ENCODE results near the gene NBAS. TPM values are rescaled to one million over a fixed set of nuclear protein-coding genes. Genes with fewer than 3 reads are reported as not detected.

Gene NBAS
- total and polyA plus RNA-seq, 10 of the 15 experiments (the other 5 are each of a cell fraction or from before 2014, with no cell fraction given) = 4.3 to 32.7 (median 20.8) TPM

DNA sequence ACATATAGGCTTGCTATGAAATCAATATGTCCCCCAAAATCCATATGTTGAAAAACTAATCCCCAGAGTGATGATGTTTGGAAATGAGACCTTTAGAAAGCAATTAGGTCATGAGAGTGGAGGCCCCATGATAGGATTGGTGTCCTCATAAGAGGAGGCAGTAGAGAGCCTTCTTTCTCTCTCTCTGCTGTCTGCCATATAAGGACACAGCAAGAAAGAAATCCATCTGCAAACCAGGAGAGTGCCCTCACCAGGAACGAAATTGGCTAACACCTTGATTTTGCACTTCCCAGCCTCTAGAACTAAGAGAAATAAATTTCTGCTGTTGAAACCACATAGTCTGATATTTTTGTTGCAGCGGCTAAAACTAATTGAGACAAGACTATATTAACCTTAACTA is 89.5 kb downstream of the NBAS start:
- in situ Hi-C loops (cut with MboI) (no loop called here), intact Hi-C loops (cut with micrococcal nuclease; ENCODE audit: unreplicated experiment) (no loop called here)
- Histone ChIP-seq H3K36me3 (ENCODE audit: control insufficient read depth in 2 of 2, insufficient read depth in 2 of 2, low read length in 1 of 2) (no peaks in the 10 kb centered on the region; a peak in 2 of 4 replicates), H3K4me2 (ENCODE audit: control insufficient read depth, insufficient read depth) (no peak overlapping the region), H3K4me1 (ENCODE audit: control insufficient read depth, insufficient read depth, low read length) (no peaks in the 10 kb centered on the region), H2AFZ (ENCODE audit: control insufficient read depth, low read depth, low read length) (no peak overlapping the region), H3K27me3 (replicated peaks in 1 of 2; ENCODE audit: control insufficient read depth in 2 of 2, insufficient read depth in 2 of 2, low read length in 1 of 2) (no peaks in the 10 kb centered on the region), H3K79me2 (ENCODE audit: control insufficient read depth, insufficient read depth, low read length) (no peaks in the 10 kb centered on the region), H3K9ac (ENCODE audit: control insufficient read depth, insufficient read depth, low read length) (no peak overlapping the region), H3K27ac (ENCODE audit: control insufficient read depth, insufficient read depth) (no peak overlapping the region), H3K9me3 (replicated peaks; ENCODE audit: control insufficient read depth, insufficient read depth, low read length) (no peaks in the 10 kb centered on the region), H4K20me1 (ENCODE audit: control insufficient read depth, insufficient read depth) (no peaks in the 10 kb centered on the region), H3K4me3 (no peak overlapping the region)
- no peak for FAIRE-seq
- CTCF ChIA-PET = no interaction called here
- TF ChIP-seq POLR2A (IDR thresholded peaks at IDR 0.05; ENCODE audit: low read depth, low read length) = no peak
- no peak for TF ChIP-seq YBX1 (IDR thresholded peaks at IDR 0.05)
- no peak for TF ChIP-seq ZNF384 (IDR thresholded peaks at IDR 0.05; ENCODE audit: borderline replicate concordance, low read depth, low read length)
- TF ChIP-seq ESRRA (IDR thresholded peaks at IDR 0.05; ENCODE audit: low read length) = no peak
- TF ChIP-seq SMC3 (IDR thresholded peaks at IDR 0.05; ENCODE audit: borderline replicate concordance, low read length) = no peak
- SMC1A ChIA-PET (ENCODE audit: uncharacterized antibody, unreplicated experiment) = interaction anchor here (2.4 kb wide), 1 partner anchor 13 kb away, joined by 8 read pairs; no protein-coding TSS in a partner anchor
- no TSS peak for BruUV-seq (replicated peaks)
- POLR2A ChIA-PET = no interaction called here
- DNase-seq (ENCODE audit: low read depth, low spot score) = no peak
- RAD21 ChIA-PET (ENCODE audit: unreplicated experiment) = no interaction called here
- ATAC-seq = no peak
- WGBS (ENCODE audit: insufficient coverage, insufficient replicate concordance, low lambda C conversion rate, missing lambda C conversion rate) = 97% methylated on average over 2 of the region's 2 CpGs

DNA sequence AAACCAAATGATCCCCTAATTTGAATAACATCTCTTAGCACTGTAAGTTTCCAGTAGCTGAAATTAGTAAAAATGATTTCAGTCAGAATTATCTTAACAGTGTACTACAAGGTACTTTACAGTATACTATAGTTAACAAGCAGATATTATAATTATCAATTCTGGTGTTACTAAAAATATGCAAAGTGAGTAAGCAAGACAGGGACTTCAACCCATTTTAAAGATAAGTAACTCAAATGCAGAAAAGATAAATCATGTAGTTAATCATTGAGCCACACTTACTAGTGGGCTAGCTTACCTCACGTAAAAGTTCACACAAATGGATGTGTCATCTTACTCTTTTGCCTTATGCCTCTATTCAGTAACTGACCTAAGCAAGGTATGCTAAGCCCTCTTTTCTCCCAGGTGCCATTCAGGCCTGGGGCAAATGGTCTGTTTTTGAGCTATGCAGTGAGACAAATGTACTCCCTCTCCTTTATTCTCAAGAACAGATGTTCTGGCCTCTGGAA is 101.0 kb downstream of the NBAS start:
- no peak overlapping the region for H3K4me3 ChIP-seq
- CTCF ChIA-PET = no interaction called here
- SMC1A ChIA-PET (ENCODE audit: uncharacterized antibody, unreplicated experiment) = interaction anchor here (0.9 to 1.1 kb wide), 2 partner anchors 10 to 47 kb away, joined by 3 to 4 read pairs; no protein-coding TSS in a partner anchor
- H3K4me2 ChIP-seq (ENCODE audit: control insufficient read depth, insufficient read depth) = no peak overlapping the region
- H3K4me1 ChIP-seq (ENCODE audit: control insufficient read depth, insufficient read depth, low read length) = peaks cover 4% of the 10 kb centered on the region; the same call in 1 of the 2 replicates
- RAD21 ChIA-PET (ENCODE audit: unreplicated experiment) = no interaction called here
- no peak overlapping the region for H3K9ac ChIP-seq (ENCODE audit: control insufficient read depth, insufficient read depth, low read length)
- H3K9me3 ChIP-seq (replicated peaks; ENCODE audit: control insufficient read depth, insufficient read depth, low read length) = no peaks in the 10 kb centered on the region
- no peak for DNase-seq (ENCODE audit: low read depth, low spot score)
- H3K27me3 ChIP-seq (replicated peaks in 1 of 2; ENCODE audit: control insufficient read depth in 2 of 2, insufficient read depth in 2 of 2, low read length in 1 of 2) = no peaks in the 10 kb centered on the region
- WGBS (ENCODE audit: insufficient coverage, insufficient replicate concordance, low lambda C conversion rate, missing lambda C conversion rate) = 94% methylated on average over 1 of the region's 1 CpG
- FAIRE-seq = no peak
- TF ChIP-seq RBBP5 (conservative IDR thresholded peaks at IDR 0.05) = no peak
- no peak for TF ChIP-seq NFYB (IDR thresholded peaks at IDR 0.05; ENCODE audit: insufficient read depth, low read depth, low read length)
- TF ChIP-seq SRF (IDR thresholded peaks at IDR 0.05; ENCODE audit: low read depth in 2 of 2, low read length in 2 of 2) = no peak
- no peak for TF ChIP-seq SIN3A (IDR thresholded peaks at IDR 0.05; ENCODE audit: low read depth, low read length)
- no peaks in the 10 kb centered on the region for H3K79me2 ChIP-seq (ENCODE audit: control insufficient read depth, insufficient read depth, low read length)
- intact Hi-C loops (cut with micrococcal nuclease; ENCODE audit: unreplicated experiment) = no loop called here
- no peak overlapping the region for H3K27ac ChIP-seq (ENCODE audit: control insufficient read depth, insufficient read depth)
- H3K36me3 ChIP-seq (ENCODE audit: control insufficient read depth in 2 of 2, insufficient read depth in 2 of 2, low read length in 1 of 2) = peaks cover 2 to 10% of the 10 kb centered on the region in 2 experiments; a peak in 3 of 4 replicates
- no peaks in the 10 kb centered on the region for H4K20me1 ChIP-seq (ENCODE audit: control insufficient read depth, insufficient read depth)
- no TSS peak for BruUV-seq (replicated peaks)
- in situ Hi-C loops (cut with MboI) = no loop called here
- no peak overlapping the region for H2AFZ ChIP-seq (ENCODE audit: control insufficient read depth, low read depth, low read length)
- ATAC-seq = no peak
- POLR2A ChIA-PET = no interaction called here

Data from GM12878 (cell line).